D721Med (cell line): Measurements from ENCODE around the gene WIZ.

Experiments used
- DNase-seq: peaks from one replicate; pipeline ENCODE4 v3.0.0; 2011; ENCODE audit warnings: low spot score; ENCODE audit not compliant: insufficient read length
- FAIRE-seq: peaks from 2 replicates; lab custom pipeline; 2011; peaks lifted over from hg19 to GRCh38; lab: Jason Lieb, UNC
- TF ChIP-seq, protein P1 (sequence below): IDR thresholded peaks from 2 replicates; pipeline ENCODE4 v1.5.1; 2012; ENCODE audit warnings: mild to moderate bottlenecking, control low read depth; ENCODE audit not compliant: insufficient read depth; ENCODE audit errors: missing control alignments

WIZ gene

DNA sequence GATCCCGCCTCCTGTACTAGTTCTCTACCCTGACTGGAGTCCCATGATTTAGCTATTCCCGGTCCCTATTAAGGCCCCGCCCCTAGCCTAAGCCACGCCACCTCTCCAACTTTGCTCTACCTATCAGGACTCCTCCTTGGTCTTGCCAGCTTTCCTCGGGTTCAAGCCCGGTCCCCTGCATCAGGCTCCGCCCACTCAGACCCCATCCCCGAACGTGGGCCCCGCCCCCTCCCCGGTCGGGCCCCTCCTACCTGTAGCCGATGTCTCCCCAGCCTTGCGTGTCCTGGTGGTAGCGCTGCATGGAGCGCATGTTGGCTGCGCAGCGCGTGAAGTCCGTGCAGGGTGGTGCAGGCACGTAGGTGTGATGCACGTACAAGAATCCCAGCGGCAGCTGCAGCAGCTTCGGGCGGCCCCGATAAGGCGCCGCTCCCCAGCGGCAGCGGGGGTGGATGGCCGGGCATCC, 21.9 kb upstream of the WIZ start:
- TF ChIP-seq, protein P1, sequence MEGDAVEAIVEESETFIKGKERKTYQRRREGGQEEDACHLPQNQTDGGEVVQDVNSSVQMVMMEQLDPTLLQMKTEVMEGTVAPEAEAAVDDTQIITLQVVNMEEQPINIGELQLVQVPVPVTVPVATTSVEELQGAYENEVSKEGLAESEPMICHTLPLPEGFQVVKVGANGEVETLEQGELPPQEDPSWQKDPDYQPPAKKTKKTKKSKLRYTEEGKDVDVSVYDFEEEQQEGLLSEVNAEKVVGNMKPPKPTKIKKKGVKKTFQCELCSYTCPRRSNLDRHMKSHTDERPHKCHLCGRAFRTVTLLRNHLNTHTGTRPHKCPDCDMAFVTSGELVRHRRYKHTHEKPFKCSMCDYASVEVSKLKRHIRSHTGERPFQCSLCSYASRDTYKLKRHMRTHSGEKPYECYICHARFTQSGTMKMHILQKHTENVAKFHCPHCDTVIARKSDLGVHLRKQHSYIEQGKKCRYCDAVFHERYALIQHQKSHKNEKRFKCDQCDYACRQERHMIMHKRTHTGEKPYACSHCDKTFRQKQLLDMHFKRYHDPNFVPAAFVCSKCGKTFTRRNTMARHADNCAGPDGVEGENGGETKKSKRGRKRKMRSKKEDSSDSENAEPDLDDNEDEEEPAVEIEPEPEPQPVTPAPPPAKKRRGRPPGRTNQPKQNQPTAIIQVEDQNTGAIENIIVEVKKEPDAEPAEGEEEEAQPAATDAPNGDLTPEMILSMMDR, result no peak
- no peak for FAIRE-seq

DNA sequence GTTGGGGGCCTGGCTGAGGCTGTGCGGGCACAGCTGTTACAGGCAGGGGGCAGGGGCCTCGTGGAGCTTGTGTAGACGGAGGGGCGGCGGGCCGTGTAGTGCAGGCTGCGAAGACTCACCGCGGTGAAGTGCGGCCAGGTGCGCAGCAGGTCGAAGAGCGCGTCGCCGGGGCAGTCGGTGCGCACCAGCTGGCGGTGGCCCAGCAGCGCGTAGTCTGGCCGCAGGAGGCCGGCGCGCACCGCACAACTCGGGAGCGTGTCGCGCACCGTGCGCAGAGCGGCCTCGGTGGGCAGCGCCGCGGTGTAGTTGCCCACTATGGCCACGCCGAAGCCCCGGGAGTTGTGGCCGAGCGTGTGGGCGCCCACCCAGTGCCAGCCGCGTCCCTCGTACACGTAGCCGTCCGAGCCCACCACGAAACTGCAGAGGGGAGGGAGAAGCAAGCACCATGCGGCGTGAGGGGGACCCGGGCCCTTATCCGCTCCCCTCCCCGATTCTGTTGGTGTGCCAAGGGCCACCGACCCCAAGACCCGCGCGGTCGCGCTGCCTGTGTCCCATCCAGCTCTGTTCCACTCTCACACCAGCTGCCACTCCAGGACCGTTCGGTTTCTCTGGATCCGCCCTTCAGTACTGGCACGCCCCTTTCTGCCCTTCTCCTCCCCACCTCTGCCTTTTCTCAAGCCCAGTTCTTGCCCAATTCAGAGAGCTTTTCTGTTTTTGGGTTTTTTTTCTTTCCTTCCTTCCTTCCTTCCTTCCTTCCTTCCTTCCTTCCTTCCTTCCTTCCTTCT, 19.9 kb upstream of the WIZ start:
- DNase-seq, result no peak
- no peak for FAIRE-seq
- TF ChIP-seq, protein P1, result no peak

More for the DNA sequence above, 21.9 kb upstream of the WIZ start:
- no peak for DNase-seq

DNA sequence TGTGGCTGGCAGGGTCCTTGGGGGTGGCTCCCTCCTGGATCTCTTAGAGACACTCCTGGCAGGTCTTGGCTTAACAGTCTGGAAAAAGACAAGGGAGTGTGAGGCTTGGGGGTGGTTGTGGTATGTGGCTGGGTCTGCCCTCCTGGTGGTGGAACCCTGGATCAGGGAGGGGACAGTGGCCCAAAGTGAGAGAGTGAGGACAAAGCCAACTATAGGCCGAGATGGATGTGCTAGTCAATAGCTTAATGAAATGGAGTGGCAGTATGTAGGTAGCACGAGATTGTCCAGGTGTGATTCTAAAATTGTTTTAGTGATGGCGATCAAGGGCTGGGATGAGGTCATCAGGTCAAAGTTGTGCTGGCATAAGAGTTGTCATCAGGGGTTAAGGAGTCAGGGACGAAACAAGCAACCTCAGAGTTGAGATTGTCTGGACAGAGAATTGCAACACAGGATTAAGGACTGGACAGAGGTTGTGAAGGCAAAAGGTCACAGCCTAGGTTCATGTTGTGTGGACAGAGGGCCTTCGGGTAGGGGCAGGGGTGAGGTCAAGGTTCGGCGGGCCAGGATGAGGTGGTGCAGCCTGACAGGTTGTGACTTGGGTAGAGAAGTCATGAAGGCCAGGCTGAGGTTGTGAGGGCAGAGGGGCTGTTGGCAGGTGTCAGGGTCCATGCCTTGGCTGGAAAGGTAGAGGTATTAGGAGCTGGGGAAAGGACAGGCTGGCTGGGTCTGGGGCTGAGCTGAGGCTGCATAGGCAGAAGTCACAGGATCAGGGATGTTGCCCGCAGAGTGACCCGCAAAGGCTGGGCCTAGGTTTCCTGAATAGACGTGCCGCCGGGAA, 19.1 kb upstream of the WIZ start:
- TF ChIP-seq, protein P1, result no peak
- no peak for FAIRE-seq
- DNase-seq, result no peak

DNA sequence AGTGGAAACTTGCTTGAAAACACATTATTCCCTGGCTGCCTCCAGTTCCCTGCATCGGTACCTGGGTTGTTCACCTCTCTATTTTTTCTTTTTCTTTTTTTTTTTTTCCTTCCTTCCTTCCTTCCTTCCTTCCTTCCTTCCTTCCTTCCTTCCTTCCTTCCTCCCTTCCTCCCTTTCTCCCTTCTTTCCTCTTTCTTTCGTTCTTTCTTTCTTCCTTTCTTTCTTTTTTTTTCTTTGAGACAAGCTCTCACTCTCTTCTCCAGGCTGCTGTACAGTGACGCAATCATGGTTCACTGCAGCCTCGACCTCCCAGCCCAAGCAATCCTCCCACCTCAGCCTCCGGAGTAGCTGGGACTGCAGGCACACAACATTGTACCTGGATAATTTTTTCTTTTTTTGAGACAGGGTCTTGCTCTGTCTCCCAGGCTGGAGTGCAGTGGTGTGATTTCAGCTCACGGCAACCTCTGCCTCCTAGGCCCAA, 18.0 kb upstream of the WIZ start:
- DNase-seq (no peak), FAIRE-seq (no peak)
- TF ChIP-seq, protein P1, result no peak

DNA sequence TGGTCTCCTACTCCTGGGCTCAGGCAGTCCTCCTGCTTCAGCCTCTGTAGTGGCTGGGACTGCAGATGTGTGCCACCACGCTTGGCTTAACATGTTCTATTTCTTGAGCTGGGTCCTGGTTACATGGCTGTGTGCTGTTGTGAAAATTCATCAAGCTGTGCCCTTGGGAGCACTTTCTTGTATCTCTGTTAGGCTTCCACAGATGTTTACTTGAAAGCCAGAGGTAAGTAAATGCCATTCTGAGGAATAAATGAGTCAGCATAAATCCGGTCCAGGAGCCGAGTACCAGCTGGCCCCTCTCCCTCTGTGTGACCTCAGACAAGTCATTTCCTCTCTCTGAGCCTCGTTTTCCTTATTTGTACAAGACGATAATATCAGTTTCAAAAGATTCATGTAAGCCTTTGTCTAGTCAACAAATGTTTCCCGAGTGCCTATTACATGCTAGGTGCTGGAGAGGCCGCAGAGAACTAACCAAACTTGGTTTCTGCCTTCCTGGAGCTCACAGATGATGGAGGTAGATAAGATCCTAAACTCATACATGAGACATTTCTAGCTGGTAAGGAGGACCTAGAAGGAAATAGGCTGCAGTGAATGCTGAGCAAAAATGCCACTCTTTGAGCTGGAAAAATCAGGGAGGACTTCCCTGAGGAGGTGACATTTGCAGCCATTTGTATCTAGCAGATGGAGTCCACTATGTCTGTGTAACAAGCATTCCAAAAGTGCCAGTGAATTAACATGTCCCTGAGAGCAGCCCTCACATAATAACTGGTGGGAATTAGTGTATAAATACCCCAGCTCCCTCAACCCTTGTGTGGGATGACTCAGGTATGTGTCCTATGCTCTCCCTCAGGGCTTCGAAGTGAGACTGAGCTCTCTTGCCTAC, 17.3 kb upstream of the WIZ start:
- DNase-seq, result no peak
- TF ChIP-seq, protein P1, result no peak
- FAIRE-seq, result no peak

DNA sequence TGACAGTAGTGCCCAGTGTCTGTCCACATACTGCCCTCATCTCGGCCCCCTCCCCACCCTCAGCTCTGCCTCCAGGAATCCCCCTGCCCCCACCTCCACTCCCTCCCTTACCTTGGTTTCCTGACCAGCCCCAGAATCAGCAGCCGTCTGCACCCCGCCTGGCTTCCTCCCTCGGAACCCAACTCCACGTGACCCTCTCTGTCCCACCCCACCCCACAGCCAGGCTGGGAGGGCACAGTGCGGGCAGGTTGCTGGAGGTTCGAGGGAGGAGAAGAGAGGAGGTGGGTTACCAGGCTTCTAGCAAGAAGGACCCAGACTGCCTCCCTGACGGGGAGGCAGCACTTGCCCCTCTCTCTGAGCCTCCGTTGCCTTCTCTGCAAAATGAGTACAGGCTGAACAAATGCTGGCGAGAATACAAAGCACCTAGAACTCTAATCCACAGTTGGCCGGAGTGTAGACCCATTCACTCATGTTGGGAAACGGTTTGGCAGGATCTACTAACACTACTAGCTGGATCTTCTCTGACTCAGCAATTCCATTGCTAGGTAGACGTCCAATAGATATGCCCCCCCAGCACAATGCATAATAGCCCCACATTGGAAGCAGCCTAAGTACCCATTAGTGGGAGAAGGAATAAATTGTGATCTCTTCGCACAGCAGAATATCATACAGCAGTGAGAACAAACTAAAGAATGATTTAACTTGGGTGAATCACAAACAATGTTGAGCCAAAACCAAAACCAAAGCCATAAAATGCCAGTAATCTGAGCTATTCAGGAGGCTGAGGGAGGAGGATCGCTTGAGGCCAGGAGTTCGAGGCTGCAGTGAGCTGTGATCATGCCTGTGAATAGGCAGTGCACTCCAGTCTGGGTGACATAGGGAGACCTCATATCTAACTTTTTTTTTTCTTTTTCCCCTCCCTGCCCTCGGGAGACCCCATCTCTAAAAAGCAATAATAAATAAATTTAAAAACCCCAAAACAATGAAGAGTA, 14.9 kb upstream of the WIZ start, which contains the start of gene RASAL3:
RASAL3 (minus strand) TSS at position 151 of the 992 bp plus-strand sequence. CDS start 186 bp downstream, outside the sequence.
- TF ChIP-seq, protein P1, result no peak
- DNase-seq (no peak), FAIRE-seq (no peak)
